ENCODE measurements around the gene IQCK. TPM values are rescaled to one million over a fixed set of nuclear protein-coding genes. Genes with fewer than 3 reads are reported as not detected.

IQCK gene
- polyA plus RNA-seq, 3 donors = 0.52 to 1.2 (median 0.58) TPM

GRCh38 chr16:19710991-19711545 lies 7.0 kb upstream of the IQCK start:
- no peak overlapping the region for H3K4me2 ChIP-seq (replicated peaks; ENCODE audit: extremely low read depth, low read length, poor library complexity, severe bottlenecking)
- H3K9ac ChIP-seq (ENCODE audit: insufficient read depth, low read length, poor library complexity, severe bottlenecking) = no peak overlapping the region
- Mint-ChIP-seq H3K27me3 (ENCODE audit: low read depth in 3 of 3) (no peaks in the 10 kb centered on the region), H3K4me3 (no peak overlapping the region), H3K9me3 (no peaks in the 10 kb centered on the region), H3K27ac (no peak overlapping the region), H3K4me1 (peaks cover under 1% of the 10 kb centered on the region), H3K36me3 (peaks cover 49 to 57% of the 10 kb centered on the region in 2 donors)
- WGBS (ENCODE audit: insufficient coverage) = 96% methylated on average over 12 of the region's 13 CpGs
- H3K27me3 ChIP-seq (ENCODE audit: control insufficient read depth in 2 of 2, insufficient read depth in 2 of 2, low read length in 2 of 2) = no peaks in the 10 kb centered on the region
- TF ChIP-seq, protein P1, sequence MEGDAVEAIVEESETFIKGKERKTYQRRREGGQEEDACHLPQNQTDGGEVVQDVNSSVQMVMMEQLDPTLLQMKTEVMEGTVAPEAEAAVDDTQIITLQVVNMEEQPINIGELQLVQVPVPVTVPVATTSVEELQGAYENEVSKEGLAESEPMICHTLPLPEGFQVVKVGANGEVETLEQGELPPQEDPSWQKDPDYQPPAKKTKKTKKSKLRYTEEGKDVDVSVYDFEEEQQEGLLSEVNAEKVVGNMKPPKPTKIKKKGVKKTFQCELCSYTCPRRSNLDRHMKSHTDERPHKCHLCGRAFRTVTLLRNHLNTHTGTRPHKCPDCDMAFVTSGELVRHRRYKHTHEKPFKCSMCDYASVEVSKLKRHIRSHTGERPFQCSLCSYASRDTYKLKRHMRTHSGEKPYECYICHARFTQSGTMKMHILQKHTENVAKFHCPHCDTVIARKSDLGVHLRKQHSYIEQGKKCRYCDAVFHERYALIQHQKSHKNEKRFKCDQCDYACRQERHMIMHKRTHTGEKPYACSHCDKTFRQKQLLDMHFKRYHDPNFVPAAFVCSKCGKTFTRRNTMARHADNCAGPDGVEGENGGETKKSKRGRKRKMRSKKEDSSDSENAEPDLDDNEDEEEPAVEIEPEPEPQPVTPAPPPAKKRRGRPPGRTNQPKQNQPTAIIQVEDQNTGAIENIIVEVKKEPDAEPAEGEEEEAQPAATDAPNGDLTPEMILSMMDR (IDR thresholded peaks at IDR 0.05) = no peak
- no peak overlapping the region for H3K27ac ChIP-seq (ENCODE audit: low read depth in 1 of 2, low read length in 2 of 2)
- no peak for DNase-seq
- H3K79me2 ChIP-seq (ENCODE audit: insufficient read depth, low read length) = no peaks in the 10 kb centered on the region
- no peaks in the 10 kb centered on the region for H3K4me1 ChIP-seq (ENCODE audit: control insufficient read depth in 1 of 2, insufficient read depth in 2 of 2, low read length in 2 of 2)
- H4K20me1 ChIP-seq (ENCODE audit: insufficient read depth, low read length) = no peaks in the 10 kb centered on the region
- no peak overlapping the region for H2AFZ ChIP-seq (ENCODE audit: insufficient read depth, low read depth, low read length, poor library complexity, severe bottlenecking)
- H3K36me3 ChIP-seq (replicated peaks in 1 of 2; ENCODE audit: control insufficient read depth in 1 of 2, insufficient read depth in 2 of 2, low read length in 2 of 2) = peaks cover 30 to 56% of the 10 kb centered on the region in 2 donors
- no peaks in the 10 kb centered on the region for H3K9me3 ChIP-seq (replicated peaks in 1 of 2; ENCODE audit: control insufficient read depth in 1 of 2, insufficient read depth in 1 of 2, low read length in 2 of 2)
- intact Hi-C loops (cut with micrococcal nuclease) = loop anchor here in 1 of 2 donors (10.0 kb wide), 1 partner anchor 646 kb away; the partner anchor contains the start of gene COQ7
- H3K4me3 ChIP-seq (replicated peaks in 1 of 3; ENCODE audit: low read depth in 2 of 3, low read length in 3 of 3) = no peak overlapping the region

DNA sequence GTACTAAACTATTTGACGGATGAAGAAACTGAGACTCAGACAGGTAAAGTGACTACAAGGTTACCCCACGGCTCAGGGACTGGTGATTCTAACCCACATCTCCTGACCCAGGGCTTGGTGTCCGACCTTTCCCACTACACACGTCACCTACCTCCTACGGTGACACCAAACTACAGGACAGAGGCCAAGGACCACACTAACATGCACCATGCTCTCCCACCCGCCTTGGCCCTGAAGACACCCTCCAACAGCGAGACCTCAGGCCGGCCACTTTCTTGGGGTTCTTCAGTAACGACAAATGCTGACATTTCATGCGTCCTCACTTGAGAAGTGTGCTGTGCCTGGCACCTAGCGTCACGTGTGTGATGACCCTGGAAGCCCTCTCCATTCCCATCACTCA lies 6.4 kb upstream of the IQCK start:
- Mint-ChIP-seq H3K4me1 (peaks cover 7% of the 10 kb centered on the region), H3K9me3 (no peaks in the 10 kb centered on the region), H3K36me3 (peaks cover 49 to 54% of the 10 kb centered on the region in 2 donors), H3K27me3 (ENCODE audit: low read depth in 3 of 3) (no peaks in the 10 kb centered on the region), H3K27ac (peak overlapping the region in 2 of 7 donors; percentile 48 to 67), H3K4me3 (no peak overlapping the region)
- H3K9ac ChIP-seq (ENCODE audit: insufficient read depth, low read length, poor library complexity, severe bottlenecking) = no peak overlapping the region
- no peak overlapping the region for H3K4me3 ChIP-seq (replicated peaks in 1 of 3; ENCODE audit: low read depth in 2 of 3, low read length in 3 of 3)
- H3K36me3 ChIP-seq (replicated peaks in 1 of 2; ENCODE audit: control insufficient read depth in 1 of 2, insufficient read depth in 2 of 2, low read length in 2 of 2) = peaks cover 27 to 51% of the 10 kb centered on the region in 2 donors
- H3K4me2 ChIP-seq (replicated peaks; ENCODE audit: extremely low read depth, low read length, poor library complexity, severe bottlenecking) = no peak overlapping the region
- peaks cover 0 to under 1% of the 10 kb centered on the region in 2 donors for H3K4me1 ChIP-seq (ENCODE audit: control insufficient read depth in 1 of 2, insufficient read depth in 2 of 2, low read length in 2 of 2)
- TF ChIP-seq, protein P1 (IDR thresholded peaks at IDR 0.05) = no peak
- no peak for DNase-seq
- 91% methylated on average over 9 of the region's 12 CpGs for WGBS (ENCODE audit: insufficient coverage)
- no peaks in the 10 kb centered on the region for H3K27me3 ChIP-seq (ENCODE audit: control insufficient read depth in 2 of 2, insufficient read depth in 2 of 2, low read length in 2 of 2)
- no peak overlapping the region for H2AFZ ChIP-seq (ENCODE audit: insufficient read depth, low read depth, low read length, poor library complexity, severe bottlenecking)
- intact Hi-C loops (cut with micrococcal nuclease) = loop anchor here in 1 of 2 donors (10.0 kb wide), 1 partner anchor 647 kb away; the partner anchor contains the start of gene COQ7
- H4K20me1 ChIP-seq (ENCODE audit: insufficient read depth, low read length) = no peaks in the 10 kb centered on the region
- H3K79me2 ChIP-seq (ENCODE audit: insufficient read depth, low read length) = no peaks in the 10 kb centered on the region
- no peak overlapping the region for H3K27ac ChIP-seq (ENCODE audit: low read depth in 1 of 2, low read length in 2 of 2)
- H3K9me3 ChIP-seq (replicated peaks in 1 of 2; ENCODE audit: control insufficient read depth in 1 of 2, insufficient read depth in 1 of 2, low read length in 2 of 2) = no peaks in the 10 kb centered on the region
